GM12874 (cell line): ENCODE data around the gene COG1.

Experiments used
- CTCF ChIP-seq: IDR thresholded peaks from 2 replicates; pipeline ENCODE4 v1.5.1; 2011; ENCODE audit warnings: low read depth, mild to moderate bottlenecking, control low read depth, low read length, moderate library complexity; ENCODE audit not compliant: insufficient read depth

COG1 gene

GRCh38 chr17:73247726-73248125, 54.9 kb downstream of the COG1 start:
- no peak for TF ChIP-seq CTCF

DNA sequence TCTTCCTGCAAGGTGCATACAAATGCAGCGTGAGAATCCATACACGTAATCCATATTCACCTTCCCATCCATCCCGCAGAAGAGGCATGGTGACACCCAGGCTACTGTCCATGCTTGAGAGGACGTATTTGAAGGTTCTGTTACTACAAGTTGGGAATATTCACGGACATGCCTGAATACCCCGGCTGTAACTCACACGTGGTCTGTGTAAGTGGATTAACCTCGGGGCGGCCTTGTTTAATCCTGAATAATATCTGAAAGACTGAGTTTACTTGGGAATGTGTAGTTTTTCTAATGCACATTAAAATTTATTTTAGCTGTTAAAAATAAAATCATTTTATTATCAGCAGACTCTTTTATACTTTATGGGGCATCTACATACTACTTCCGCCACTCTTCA, 55.7 kb downstream of the COG1 start:
- TF ChIP-seq CTCF = no peak

GRCh38 chr17:73249700-73250099, 56.8 kb downstream of the COG1 start:
- no peak for TF ChIP-seq CTCF

- no peak for TF ChIP-seq CTCF
These were observed 58.2 kb downstream of the COG1 start for GRCh38 chr17:73250851-73251640.

- TF ChIP-seq CTCF = no peak
These were observed 59.0 kb downstream of the COG1 start for GRCh38 chr17:73251871-73252270.

DNA sequence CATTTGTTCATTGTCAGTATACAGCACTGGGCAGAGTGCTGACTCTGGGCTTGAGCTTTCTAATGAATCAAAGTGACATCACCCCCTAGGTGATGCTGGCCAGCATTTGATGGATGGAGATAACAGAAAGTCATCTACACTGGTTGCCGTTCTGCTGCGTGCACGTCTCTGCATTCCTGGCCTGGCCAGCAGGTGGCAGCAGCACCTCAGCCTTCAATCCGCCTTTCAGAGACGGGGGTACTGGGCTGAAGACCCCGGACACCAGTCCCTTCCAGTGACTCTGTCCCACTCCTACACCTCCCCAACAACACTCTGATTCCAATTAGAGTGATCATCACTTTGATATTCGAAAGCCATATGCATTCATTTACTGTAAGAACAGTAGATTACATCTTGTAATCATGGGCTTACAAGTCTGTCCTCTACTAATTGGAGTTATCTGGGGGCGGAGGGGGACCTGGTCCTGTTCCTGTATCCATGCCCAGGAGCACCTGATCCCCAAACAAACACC, 62.9 kb downstream of the COG1 start:
- TF ChIP-seq CTCF = peak; percentile 95

GRCh38 chr17:73256220-73256619, 63.4 kb downstream of the COG1 start:
- TF ChIP-seq CTCF = no peak
